ENCODE measurements around the gene RELN.

GRCh38 chr7:103856929-103857328 is 132.5 kb downstream of the RELN start:
- no peak for TF ChIP-seq EZH2 (IDR thresholded peaks at IDR 0.05; ENCODE audit: borderline replicate concordance, low read length)
- no peak for TF ChIP-seq CTCF (IDR thresholded peaks at IDR 0.05; ENCODE audit: low read length)

All from OCI-LY1 (cell line).